MM.1S (cell line): ENCODE data around the gene TDRD1.

Experiments
- DNase-seq: peaks from one replicate; pipeline ENCODE4 v3.0.0-alpha.2; 2015
- H2AFZ ChIP-seq: fragments of 300-600 bp; sonication (generic); 2 replicates; pipeline ENCODE4 v1.6.0; 2016; ENCODE audit warnings: antibody characterized with exemption, low read length
- H3F3A ChIP-seq: fragments of 300-600 bp; sonication (generic); 2 replicates; pipeline ENCODE4 v1.6.1; 2016; ENCODE audit warnings: mild to moderate bottlenecking, antibody characterized with exemption, low read length, moderate library complexity, mixed read lengths; ENCODE audit not compliant: insufficient read depth
- H3K27ac ChIP-seq: fragments of 300-600 bp; sonication (generic); 2 replicates; pipeline ENCODE4 v1.5.1; 2016; ENCODE audit warnings: mild to moderate bottlenecking, low read length
- H3K27me3 ChIP-seq: fragments of 300-600 bp; sonication (generic); replicated peaks from 2 replicates; pipeline ENCODE4 v1.6.0; 2016; ENCODE audit warnings: low read length; ENCODE audit not compliant: insufficient read depth
- H3K36me3 ChIP-seq: fragments of 300-600 bp; sonication (generic); replicated peaks from 2 replicates; pipeline ENCODE4 v1.6.1; 2016; ENCODE audit warnings: mild to moderate bottlenecking, low read length, mixed read lengths; ENCODE audit not compliant: insufficient read depth
- H3K4me1 ChIP-seq: fragments of 300-600 bp; sonication (generic); 2 replicates; pipeline ENCODE4 v1.6.1; 2016; ENCODE audit warnings: low read length, mixed read lengths
- H3K4me2 ChIP-seq: fragments of 300-600 bp; sonication (generic); 2 replicates; pipeline ENCODE4 v1.6.0; 2016; ENCODE audit warnings: low read depth, low read length
- H3K4me3 ChIP-seq: fragments of 300-600 bp; sonication (generic); 2 replicates; pipeline ENCODE4 v1.5.1; 2016; ENCODE audit warnings: low read length, mixed read lengths
- H3K79me2 ChIP-seq: fragments of 300-600 bp; sonication (generic); 2 replicates; pipeline ENCODE4 v1.6.1; 2016; ENCODE audit warnings: mixed run types, low read length, mixed read lengths
- H3K9ac ChIP-seq: fragments of 300-600 bp; sonication (generic); 2 replicates; pipeline ENCODE4 v1.6.1; 2016; ENCODE audit warnings: low read length, mixed read lengths
- H3K9me2 ChIP-seq: fragments of 300-600 bp; sonication (generic); replicated peaks from 2 replicates; pipeline ENCODE4 v1.6.1; 2016; ENCODE audit warnings: mild to moderate bottlenecking, low read length, mixed read lengths; ENCODE audit not compliant: insufficient read depth
- H3K9me3 ChIP-seq: fragments of 300-600 bp; sonication (generic); replicated peaks from 2 replicates; pipeline ENCODE4 v1.6.1; 2016; ENCODE audit warnings: mild to moderate bottlenecking, low read length, mixed read lengths; ENCODE audit not compliant: insufficient read depth
- H4K20me1 ChIP-seq: fragments of 300-600 bp; sonication (generic); 2 replicates; pipeline ENCODE4 v1.6.1; 2016; ENCODE audit warnings: mild to moderate bottlenecking, low read length, moderate library complexity, mixed read lengths; ENCODE audit not compliant: insufficient read depth
- EZH2 ChIP-seq: fragments of 300-600 bp; sonication (generic); optimal IDR thresholded peaks from 2 replicates; pipeline ENCODE3; 2017; ENCODE audit warnings: low read depth, mild to moderate bottlenecking, antibody characterized with exemption, low read length, mixed read lengths
- EZH2phosphoT487 ChIP-seq: fragments of 300-600 bp; sonication (generic); IDR thresholded peaks from 2 replicates; pipeline ENCODE4 v1.6.1; 2018; ENCODE audit warnings: antibody characterized with exemption, low read length
- TF ChIP-seq, protein P1 (sequence below): fragments of 300-600 bp; sonication (generic); IDR thresholded peaks from 2 replicates; pipeline ENCODE4 v1.5.1; 2016; ENCODE audit warnings: antibody characterized with exemption, low read length, mixed read lengths

Gene TDRD1

DNA sequence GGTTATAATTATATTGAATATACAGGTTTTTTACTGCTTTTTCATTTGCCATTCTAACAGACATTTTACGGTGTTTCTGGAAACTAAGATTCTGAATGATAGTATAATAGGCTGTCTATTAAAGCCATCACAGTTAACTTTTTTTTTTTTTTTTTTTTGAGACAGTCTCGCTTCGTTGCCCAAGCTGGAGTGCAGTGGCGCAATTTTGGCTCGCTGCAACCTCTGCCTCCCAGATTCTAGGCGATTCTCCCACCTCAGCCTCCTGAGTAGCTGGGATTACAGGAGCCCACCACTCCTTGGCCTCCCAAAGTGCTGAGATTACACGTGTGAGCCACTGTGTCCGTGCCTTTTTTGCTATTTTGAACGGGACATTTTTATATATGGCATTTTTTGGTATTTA lies 4.4 kb downstream of the TDRD1 start:
- Histone ChIP-seq H3K4me1 (peaks cover 10% of the 10 kb centered on the region), H3K36me3 (no peaks in the 10 kb centered on the region), H3K9ac (no peak overlapping the region), H3K4me3 (no peak overlapping the region), H3K79me2 (no peaks in the 10 kb centered on the region), H3F3A (no peaks in the 10 kb centered on the region), H3K4me2 (no peak overlapping the region), H2AFZ (no peak overlapping the region), H3K9me2 (no peaks in the 10 kb centered on the region), H3K27ac (no peak overlapping the region), H3K27me3 (no peaks in the 10 kb centered on the region), H3K9me3 (no peaks in the 10 kb centered on the region), H4K20me1 (no peaks in the 10 kb centered on the region)
- DNase-seq: no peak
- TF ChIP-seq EZH2 (no peak), EZH2phosphoT487 (no peak)
- TF ChIP-seq, protein P1, sequence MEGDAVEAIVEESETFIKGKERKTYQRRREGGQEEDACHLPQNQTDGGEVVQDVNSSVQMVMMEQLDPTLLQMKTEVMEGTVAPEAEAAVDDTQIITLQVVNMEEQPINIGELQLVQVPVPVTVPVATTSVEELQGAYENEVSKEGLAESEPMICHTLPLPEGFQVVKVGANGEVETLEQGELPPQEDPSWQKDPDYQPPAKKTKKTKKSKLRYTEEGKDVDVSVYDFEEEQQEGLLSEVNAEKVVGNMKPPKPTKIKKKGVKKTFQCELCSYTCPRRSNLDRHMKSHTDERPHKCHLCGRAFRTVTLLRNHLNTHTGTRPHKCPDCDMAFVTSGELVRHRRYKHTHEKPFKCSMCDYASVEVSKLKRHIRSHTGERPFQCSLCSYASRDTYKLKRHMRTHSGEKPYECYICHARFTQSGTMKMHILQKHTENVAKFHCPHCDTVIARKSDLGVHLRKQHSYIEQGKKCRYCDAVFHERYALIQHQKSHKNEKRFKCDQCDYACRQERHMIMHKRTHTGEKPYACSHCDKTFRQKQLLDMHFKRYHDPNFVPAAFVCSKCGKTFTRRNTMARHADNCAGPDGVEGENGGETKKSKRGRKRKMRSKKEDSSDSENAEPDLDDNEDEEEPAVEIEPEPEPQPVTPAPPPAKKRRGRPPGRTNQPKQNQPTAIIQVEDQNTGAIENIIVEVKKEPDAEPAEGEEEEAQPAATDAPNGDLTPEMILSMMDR: no peak

DNA sequence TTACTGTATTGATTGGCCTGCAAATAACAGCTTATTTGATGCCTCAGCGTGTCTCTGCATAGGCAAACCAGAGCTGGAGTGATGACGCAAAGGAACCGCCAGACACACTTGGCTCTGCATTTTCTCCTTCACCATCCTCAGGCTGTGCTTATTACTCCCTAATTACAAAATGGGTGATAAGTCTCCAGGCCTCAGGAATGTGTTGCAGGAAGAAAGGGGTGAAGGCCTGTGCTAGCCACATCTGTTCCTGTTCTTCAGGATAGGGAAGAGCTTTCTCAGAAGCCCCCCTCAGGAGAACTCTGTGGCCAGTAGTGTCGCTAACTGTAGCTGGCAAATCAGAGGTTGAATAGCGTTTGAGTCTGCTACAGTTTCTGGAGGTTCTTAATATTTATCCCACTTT lies 5.1 kb downstream of the TDRD1 start:
- no peak overlapping the region for H3K4me3 ChIP-seq
- no peak overlapping the region for H3K4me2 ChIP-seq
- no peaks in the 10 kb centered on the region for H3K9me3 ChIP-seq
- H3K27ac ChIP-seq: no peak overlapping the region
- no peak for DNase-seq
- no peak for TF ChIP-seq EZH2phosphoT487
- TF ChIP-seq, protein P1: no peak
- TF ChIP-seq EZH2: no peak
- no peaks in the 10 kb centered on the region for H3K79me2 ChIP-seq
- H3K27me3 ChIP-seq: no peaks in the 10 kb centered on the region
- no peaks in the 10 kb centered on the region for H3K36me3 ChIP-seq
- H3F3A ChIP-seq: no peaks in the 10 kb centered on the region
- peaks cover 10% of the 10 kb centered on the region for H3K4me1 ChIP-seq
- H3K9ac ChIP-seq: no peak overlapping the region
- H3K9me2 ChIP-seq: no peaks in the 10 kb centered on the region
- no peaks in the 10 kb centered on the region for H4K20me1 ChIP-seq
- no peak overlapping the region for H2AFZ ChIP-seq

DNA sequence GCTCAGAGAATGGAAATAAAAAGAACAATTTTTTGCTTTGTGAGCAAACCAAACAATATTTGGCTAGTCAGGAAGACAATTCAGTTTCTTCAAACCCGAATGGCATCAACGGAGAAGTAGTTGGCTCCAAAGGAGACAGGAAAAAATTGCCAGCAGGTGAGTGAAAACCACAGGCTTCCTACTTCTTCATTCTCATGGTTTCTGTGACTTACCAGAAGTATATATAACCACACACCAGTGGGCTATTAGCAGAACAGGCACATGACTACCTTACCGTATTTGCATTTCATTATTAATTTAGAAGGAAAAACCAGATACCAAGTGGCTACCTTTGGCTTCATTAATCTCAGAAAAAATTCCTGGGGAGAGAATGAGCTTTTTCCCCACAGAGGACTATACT lies 8.8 kb downstream of the TDRD1 start:
- peak; percentile 43 for DNase-seq

More for the DNA sequence above, 8.8 kb downstream of the TDRD1 start:
- Histone ChIP-seq H3K9me2 (no peaks in the 10 kb centered on the region), H3K4me1 (peaks cover 10% of the 10 kb centered on the region), H3K4me3 (no peak overlapping the region), H3K27me3 (no peaks in the 10 kb centered on the region), H2AFZ (no peak overlapping the region), H3K36me3 (no peaks in the 10 kb centered on the region), H3K4me2 (peak overlapping the region; percentile 68), H3K9me3 (no peaks in the 10 kb centered on the region), H3K79me2 (no peaks in the 10 kb centered on the region), H3F3A (no peaks in the 10 kb centered on the region), H3K9ac (no peak overlapping the region), H4K20me1 (no peaks in the 10 kb centered on the region), H3K27ac (no peak overlapping the region)
- no peak for TF ChIP-seq EZH2phosphoT487
- no peak for TF ChIP-seq EZH2
- TF ChIP-seq, protein P1: no peak
